H9 (cell line): ENCODE results near the gene ZSCAN1. TPM values are rescaled to one million over a fixed set of nuclear protein-coding genes. Genes with fewer than 3 reads are reported as not detected.

Experiments used
- DNase-seq: peaks from one replicate; pipeline ENCODE4 v3.0.0-alpha.2; 2017
- H2AFZ ChIP-seq: one replicate; pipeline ENCODE4 v1.6.1; 2013; ENCODE audit warnings: mild to moderate bottlenecking, low read length, control low read depth, moderate library complexity
- H2AK5ac ChIP-seq: 2 replicates; pipeline ENCODE4 v1.6.1; 2013; ENCODE audit warnings: low read length, control low read depth, mixed read lengths; ENCODE audit not compliant: insufficient read length
- H2BK120ac ChIP-seq: one replicate; pipeline ENCODE4 v1.6.1; 2013; ENCODE audit warnings: low read depth, mild to moderate bottlenecking, low read length, control low read depth, inconsistent platforms; ENCODE audit not compliant: poor library complexity, severe bottlenecking
- H2BK12ac ChIP-seq: 2 replicates; pipeline ENCODE4 v1.6.1; 2013; ENCODE audit warnings: low read length, control low read depth, mixed read lengths, low read depth; ENCODE audit not compliant: insufficient read length
- H2BK15ac ChIP-seq: 2 replicates; pipeline ENCODE4 v1.6.1; 2013; ENCODE audit warnings: low read depth, low read length, control low read depth
- H2BK20ac ChIP-seq: one replicate; pipeline ENCODE4 v1.6.1; 2013; ENCODE audit warnings: low read depth, mild to moderate bottlenecking, low read length, control low read depth, inconsistent platforms; ENCODE audit not compliant: poor library complexity, severe bottlenecking
- H2BK5ac ChIP-seq: 2 replicates; pipeline ENCODE4 v1.6.1; 2013; ENCODE audit warnings: low read length, control low read depth, mixed read lengths; ENCODE audit not compliant: insufficient read length
- H3K14ac ChIP-seq: 2 replicates; pipeline ENCODE4 v1.6.1; 2013; ENCODE audit warnings: low read length, control low read depth; ENCODE audit not compliant: insufficient read depth
- H3K18ac ChIP-seq: 2 replicates; pipeline ENCODE4 v1.6.1; 2013; ENCODE audit warnings: low read depth, mild to moderate bottlenecking, mixed read lengths, low read length, control low read depth; ENCODE audit not compliant: insufficient read length
- H3K23ac ChIP-seq: 2 replicates; pipeline ENCODE4 v1.6.1; 2013; ENCODE audit warnings: low read length, control low read depth, mixed read lengths, low read depth; ENCODE audit not compliant: insufficient read length
- H3K23me2 ChIP-seq: 2 replicates; pipeline ENCODE4 v1.6.1; 2013; ENCODE audit warnings: low read depth, mild to moderate bottlenecking, mixed read lengths, low read length, control low read depth; ENCODE audit not compliant: insufficient read length, poor library complexity, severe bottlenecking
- H3K27ac ChIP-seq: 2 replicates; pipeline ENCODE4 v1.5.1; 2013; ENCODE audit warnings: low read length, control low read depth, mixed read lengths, low read depth; ENCODE audit not compliant: insufficient read length
- H3K27me3 ChIP-seq: 2 replicates; pipeline ENCODE4 v1.6.1; 2013; ENCODE audit warnings: low read length, control low read depth, inconsistent platforms; ENCODE audit not compliant: insufficient read depth
- H3K4ac ChIP-seq: 2 replicates; pipeline ENCODE4 v1.6.1; 2013; ENCODE audit warnings: low read depth, mild to moderate bottlenecking, control low read depth, inconsistent platforms, low read length, moderate library complexity
- H3K4me1 ChIP-seq: 2 replicates; pipeline ENCODE4 v1.6.1; 2013; ENCODE audit warnings: low read length, control low read depth, inconsistent platforms; ENCODE audit not compliant: insufficient read depth
- H3K4me2 ChIP-seq: 2 replicates; pipeline ENCODE4 v1.6.1; 2013; ENCODE audit warnings: low read length, control low read depth, mixed read lengths; ENCODE audit not compliant: insufficient read length, insufficient read depth
- H3K56ac ChIP-seq: 2 replicates; pipeline ENCODE4 v1.6.1; 2013; ENCODE audit warnings: low read depth, mild to moderate bottlenecking, mixed read lengths, low read length, control low read depth; ENCODE audit not compliant: insufficient read length
- H3K79me1 ChIP-seq: 2 replicates; pipeline ENCODE4 v1.6.1; 2013; ENCODE audit warnings: low read depth, mild to moderate bottlenecking, moderate library complexity, low read length, control low read depth, inconsistent platforms; ENCODE audit not compliant: insufficient read depth, poor library complexity, severe bottlenecking
- H3K79me2 ChIP-seq: 2 replicates; pipeline ENCODE4 v1.6.1; 2013; ENCODE audit warnings: low read length, control low read depth, inconsistent platforms; ENCODE audit not compliant: insufficient read depth
- H3K9ac ChIP-seq: 2 replicates; pipeline ENCODE4 v1.6.1; 2013; ENCODE audit warnings: low read length, control low read depth, mixed read lengths; ENCODE audit not compliant: insufficient read length; ENCODE audit errors: extremely low read depth
- H3K9me3 ChIP-seq: one replicate; pipeline ENCODE4 v1.6.1; 2013; ENCODE audit warnings: low read depth, low read length, inconsistent platforms; ENCODE audit not compliant: control insufficient read depth
- H3T11ph ChIP-seq: one replicate; pipeline ENCODE4 v1.6.1; 2013; ENCODE audit warnings: mild to moderate bottlenecking, low read length, control low read depth, inconsistent platforms
- H4K20me1 ChIP-seq: one replicate; pipeline ENCODE4 v1.6.1; 2013; ENCODE audit not compliant: control insufficient read depth, insufficient read length, insufficient read depth
- H4K5ac ChIP-seq: 2 replicates; pipeline ENCODE4 v1.6.1; 2013; ENCODE audit warnings: low read depth, mild to moderate bottlenecking, mixed read lengths, low read length, control low read depth; ENCODE audit not compliant: insufficient read length
- H4K8ac ChIP-seq: replicated peaks from 2 replicates; pipeline ENCODE4 v1.6.1; 2013; ENCODE audit warnings: low read length, control low read depth, mixed read lengths, low read depth; ENCODE audit not compliant: insufficient read length
- H4K91ac ChIP-seq: 2 replicates; pipeline ENCODE4 v1.6.1; 2013; ENCODE audit warnings: low read depth, mild to moderate bottlenecking, moderate library complexity, mixed read lengths, low read length, control low read depth; ENCODE audit not compliant: insufficient read length
- H3K27ac Mint-ChIP-seq, 3 experiments: 2 replicates in 2 of 3; 3 replicates in 1 of 3; pipeline ENCODE4 v1.8.0; 2020 to 2021; ENCODE audit warnings: mixed read lengths in 3 of 3, mild to moderate bottlenecking in 1 of 3, moderate library complexity in 1 of 3
- H3K27me3 Mint-ChIP-seq: 2 replicates; pipeline ENCODE4 v1.8.0; 2021; ENCODE audit warnings: low read depth, mild to moderate bottlenecking, moderate library complexity, mixed read lengths
- H3K36me3 Mint-ChIP-seq, 3 experiments: 2 replicates in 2 of 3; 3 replicates in 1 of 3; pipeline ENCODE4 v1.8.0; 2020 to 2021; ENCODE audit warnings: low read depth in 3 of 3, mixed read lengths in 3 of 3; ENCODE audit not compliant: insufficient read depth in 1 of 3
- H3K4me1 Mint-ChIP-seq, 2 experiments: 2 replicates each; pipeline ENCODE4 v1.8.0; 2020; ENCODE audit warnings: mixed read lengths in 2 of 2
- H3K4me3 Mint-ChIP-seq, 2 experiments: 2 replicates in 1 of 2; 3 replicates in 1 of 2; pipeline ENCODE4 v1.8.0; 2020 to 2021; ENCODE audit warnings: mild to moderate bottlenecking in 2 of 2, mixed read lengths in 2 of 2, moderate library complexity in 1 of 2
- H3K9me3 Mint-ChIP-seq, 2 experiments: 2 replicates in 1 of 2; 3 replicates in 1 of 2; pipeline ENCODE4 v1.8.0; 2020; ENCODE audit warnings: mild to moderate bottlenecking in 2 of 2, mixed read lengths in 2 of 2, moderate library complexity in 1 of 2
- CTCF ChIP-seq: fragments of 200-600 bp; sonication (generic); conservative IDR thresholded peaks from 3 replicates; pipeline ENCODE4 v1.8.0; 2021; ENCODE audit warnings: antibody characterized with exemption, mild to moderate bottlenecking
- WGBS: extraction: QIAGEN DNeasy Blood & Tissue Kit; methylation state at CpG from one replicate; pipeline ENCODE4 v1.1.7; 2013; ENCODE audit warnings: missing lambda C conversion rate, low lambda C conversion rate, mixed read lengths; ENCODE audit not compliant: insufficient read length; ENCODE audit errors: extremely low coverage; 5-methylcytosine and 5-hydroxymethylcytosine counted together
- total RNA-seq: library from RNA; stranded (reverse); gene quantifications from 2 replicates; pipeline ENCODE4 v1.2.1, GENCODE V29; 2021

Gene ZSCAN1
- total RNA-seq, 1 experiment from 2014 or later = 1.2 TPM

GRCh38 chr19:58091251-58091995, 57.6 kb downstream of the ZSCAN1 start:
- Histone ChIP-seq H4K5ac (no peak overlapping the region), H2BK20ac (no peak overlapping the region), H3K9me3 (no peaks in the 10 kb centered on the region), H3K23me2 (no peaks in the 10 kb centered on the region), H3K14ac (no peak overlapping the region), H4K91ac (no peak overlapping the region), H2BK5ac (no peak overlapping the region), H3K4me2 (no peak overlapping the region), H3K4ac (no peak overlapping the region), H4K8ac (no peak overlapping the region), H3K18ac (no peak overlapping the region), H2AFZ (no peak overlapping the region), H2BK120ac (no peak overlapping the region), H2BK12ac (no peak overlapping the region), H3K27me3 (no peaks in the 10 kb centered on the region), H3K9ac (no peak overlapping the region), H2BK15ac (no peak overlapping the region), H3K79me2 (no peaks in the 10 kb centered on the region), H3K23ac (no peak overlapping the region), H2AK5ac (no peak overlapping the region), H3K79me1 (peaks cover 6% of the 10 kb centered on the region), H3K27ac (no peak overlapping the region), H3K4me1 (no peaks in the 10 kb centered on the region), H3K56ac (no peak overlapping the region), H4K20me1 (no peaks in the 10 kb centered on the region), H3T11ph (no peak overlapping the region)
- Mint-ChIP-seq H3K4me3 (no peak overlapping the region), H3K4me1 (peaks cover 0 to 4% of the 10 kb centered on the region in 2 experiments; a peak in 1 of 4 replicates), H3K9me3 (peaks cover 5 to 9% of the 10 kb centered on the region in 2 experiments), H3K27ac (peak overlapping the region in 1 of 3 experiments; percentile 92; a peak in 2 of 7 replicates), H3K27me3 (no peaks in the 10 kb centered on the region), H3K36me3 (peaks cover 44 to 52% (median 45%) of the 10 kb centered on the region in 3 experiments)
- DNase-seq = no peak
- TF ChIP-seq CTCF = peak; percentile 26; the same call in 2 of the 3 replicates
- WGBS = no CpG with 5 or more reads among the region's 11 CpGs
